Neural progenitor cell (in vitro differentiated cells): Measurements from ENCODE around the gene LCA5L.
"Not testable (repeated sequence)": the region's sequence is repeated elsewhere in the genome, so short reads cannot be mapped to it uniquely, and the experiment has no call there.

ENCODE experiments used
- CTCF ChIP-seq: fragments of 200-600 bp; sonication (generic); IDR thresholded peaks from 2 replicates; pipeline ENCODE4 v1.5.1; 2017; ENCODE audit warnings: antibody characterized with exemption, mild to moderate bottlenecking
- EZH2 ChIP-seq: fragments of 200-600 bp; sonication (generic); IDR thresholded peaks from 2 replicates; pipeline ENCODE4 v1.6.1; 2017; ENCODE audit warnings: antibody characterized with exemption, mild to moderate bottlenecking, moderate library complexity

- TF ChIP-seq CTCF, EZH2: not testable (repeated sequence)
Observed at GRCh38 chr21:39382096-39382495, 63.5 kb downstream of the LCA5L start.
